SHP77 treated with DMSO at 0.1 percent for 48 hours (cell line): Measurements from ENCODE around the gene DYDC2.
"Not testable (repeated sequence)": the region's sequence is repeated elsewhere in the genome, so short reads cannot be mapped to it uniquely, and the experiment has no call there.

ENCODE experiments used
- DNase-seq: peaks from one replicate; lab custom pipeline; 2025; lab: John Stamatoyannopoulos, UW

The DYDC2 gene

DNA sequence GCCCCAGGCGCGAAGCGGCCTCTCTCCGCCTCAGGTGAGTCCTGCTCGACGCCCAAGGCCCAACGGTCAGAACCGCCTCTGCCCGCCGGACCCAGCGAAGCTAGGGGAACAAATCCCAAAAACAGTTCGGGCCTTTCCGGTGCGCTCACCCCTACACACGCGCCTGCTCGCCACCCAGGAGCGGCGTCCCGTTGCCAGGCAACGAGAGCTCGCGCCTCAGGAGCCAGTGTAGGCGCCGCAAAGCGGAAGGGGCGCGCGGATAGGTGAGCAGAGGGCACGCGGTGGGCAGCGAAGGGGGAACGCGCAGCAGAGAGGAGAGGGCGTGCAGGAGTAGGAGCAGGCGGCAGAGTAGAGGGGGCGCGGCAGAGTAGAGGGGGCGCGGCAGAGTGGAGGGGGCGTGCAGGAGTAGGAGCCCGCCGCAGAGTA is at the start of gene DYDC2, which contains the start of gene DYDC1:
DYDC2 (plus strand) TSS at position 219 of the 426 bp plus-strand sequence. CDS start 5,663 bp downstream, outside the sequence.
DYDC1 (minus strand) TSS at position 193 of the 426 bp plus-strand sequence. CDS start 4,154 bp downstream, outside the sequence.
- DNase-seq, result no peak

GRCh38 chr10:80313523-80313922 is 43.1 kb upstream of the DYDC2 start:
- DNase-seq, result no peak

DNA sequence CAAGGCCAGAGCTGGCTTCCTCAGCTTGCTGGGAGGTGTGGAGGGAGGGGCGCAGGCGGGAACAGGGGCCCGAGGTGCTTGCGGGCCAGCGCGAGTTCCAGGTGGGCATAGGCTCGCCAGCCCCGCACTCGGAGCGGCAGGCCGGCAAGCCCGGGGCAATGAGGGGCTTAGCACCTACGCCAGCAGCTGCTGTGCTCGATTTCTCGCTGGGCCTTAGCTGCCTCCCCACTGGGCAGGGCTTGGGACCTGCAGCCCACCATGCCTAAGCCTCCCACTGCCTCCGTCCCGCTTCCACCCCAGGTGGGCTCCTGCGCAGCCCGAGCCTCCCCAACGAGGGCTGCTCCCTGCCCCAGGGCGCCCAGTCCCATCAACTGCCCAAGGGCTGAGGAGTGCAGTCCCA is 41.2 kb upstream of the DYDC2 start:
- DNase-seq, result no peak

DNA sequence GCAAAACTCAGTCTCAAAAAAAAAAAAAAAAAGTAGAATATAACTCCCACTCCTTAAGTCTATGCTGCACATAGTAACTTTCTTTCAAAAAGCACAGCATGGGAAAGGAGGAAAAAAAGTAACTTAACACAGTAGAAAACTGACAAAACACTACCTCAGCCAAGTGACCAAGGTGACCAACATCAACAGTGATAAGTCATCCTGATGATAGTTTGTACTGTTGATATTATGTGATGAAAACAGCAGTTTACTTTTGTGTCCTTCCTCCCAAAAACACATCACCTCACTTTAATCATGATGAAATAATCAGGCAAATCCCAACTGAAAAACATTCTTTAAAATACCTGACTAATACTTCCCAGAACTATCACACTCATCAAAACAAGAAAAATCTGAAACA is 37.8 kb upstream of the DYDC2 start:
- DNase-seq, result no peak

- DNase-seq, result no peak
Observed at GRCh38 chr10:80319318-80319717, 37.3 kb upstream of the DYDC2 start.

DNA sequence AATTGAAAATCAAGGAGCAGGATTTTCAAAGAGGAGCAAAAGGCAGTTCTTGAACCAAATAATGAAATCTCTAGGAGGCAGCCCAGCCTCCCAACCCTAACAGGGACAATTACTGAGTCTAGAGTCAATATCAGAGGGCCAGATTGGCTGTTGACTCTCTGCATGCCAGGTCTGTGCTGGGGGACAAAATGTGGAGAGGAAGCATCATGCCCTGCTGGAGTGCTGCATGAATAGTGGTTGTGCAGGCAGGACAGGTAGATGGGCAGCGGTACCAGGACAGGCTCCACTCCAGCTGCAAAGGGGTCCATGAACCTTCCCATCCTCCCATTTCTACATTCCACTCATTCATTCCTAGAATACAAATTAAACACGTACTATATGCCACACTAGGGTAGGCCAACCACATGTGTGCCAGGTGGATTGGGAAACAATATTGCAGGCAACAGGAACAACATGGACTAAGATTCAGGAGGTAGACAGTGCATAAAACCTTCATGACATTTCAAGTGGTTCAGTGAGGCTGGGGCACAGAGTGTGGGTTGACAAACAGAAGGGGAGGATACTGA is 36.8 kb upstream of the DYDC2 start:
- DNase-seq, result no peak

- DNase-seq, result no peak
Observed at GRCh38 chr10:80320377-80320776, 36.2 kb upstream of the DYDC2 start.

GRCh38 chr10:80321183-80321582 is 35.4 kb upstream of the DYDC2 start:
- DNase-seq, result no peak

DNA sequence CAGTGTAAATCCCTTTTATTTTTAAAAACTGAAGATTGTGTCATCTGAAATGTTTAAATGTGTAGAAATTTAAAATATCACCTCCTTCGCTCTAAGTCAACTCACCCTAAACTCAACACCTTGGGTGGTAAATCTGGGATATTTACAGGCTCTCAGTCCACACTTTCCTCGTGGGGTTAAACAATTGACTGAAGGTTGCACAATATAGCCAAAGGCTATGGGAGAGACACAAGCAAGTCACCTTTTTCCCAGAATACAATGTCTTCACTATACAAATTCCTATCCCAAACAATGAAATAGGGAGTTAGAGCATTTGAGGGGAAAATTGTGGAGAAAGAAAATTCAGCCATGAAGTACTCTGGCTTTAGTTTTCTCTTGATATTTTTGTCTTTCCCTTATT is 34.4 kb upstream of the DYDC2 start:
- DNase-seq, result no peak

DNA sequence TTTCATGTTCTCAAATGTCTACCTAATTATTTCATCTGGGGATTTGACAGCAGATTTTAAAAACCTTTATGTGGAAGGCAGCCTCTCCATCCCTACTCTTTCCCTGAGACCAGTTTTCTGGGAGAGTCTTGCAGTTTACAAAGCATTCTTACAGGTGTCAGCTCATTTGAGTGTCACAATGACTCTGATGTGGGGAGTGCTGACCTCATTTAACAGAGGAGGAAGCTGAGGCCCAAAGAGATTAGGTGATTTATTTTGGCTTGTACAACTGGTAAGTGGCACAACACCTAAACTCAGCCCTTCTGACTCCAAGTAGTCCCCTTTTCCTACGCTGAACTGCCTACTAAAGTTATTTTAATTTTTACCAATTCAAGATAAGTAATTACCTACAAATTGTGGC is 33.9 kb upstream of the DYDC2 start:
- no peak for DNase-seq

DNA sequence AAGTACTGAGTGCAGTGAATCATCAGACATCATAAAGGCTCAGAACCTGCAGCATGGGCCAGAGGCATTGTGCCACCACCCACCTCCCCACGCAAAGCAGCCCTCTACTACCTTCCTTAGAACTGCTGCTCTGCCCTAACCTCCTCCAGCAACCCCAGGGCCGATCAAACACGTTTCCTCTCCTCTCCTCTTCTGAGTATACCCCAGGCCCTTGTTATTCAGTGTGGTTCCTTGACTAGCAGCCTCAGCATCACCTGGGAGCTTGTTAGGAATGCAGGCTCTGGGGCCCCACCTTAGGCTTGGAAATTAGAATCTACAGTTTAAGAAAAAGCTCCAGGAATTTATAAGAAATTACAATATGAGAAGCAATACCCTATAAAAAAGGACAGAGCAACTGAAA is 33.3 kb upstream of the DYDC2 start:
- no peak for DNase-seq

GRCh38 chr10:80324086-80324485 is 32.5 kb upstream of the DYDC2 start:
- no peak for DNase-seq

DNA sequence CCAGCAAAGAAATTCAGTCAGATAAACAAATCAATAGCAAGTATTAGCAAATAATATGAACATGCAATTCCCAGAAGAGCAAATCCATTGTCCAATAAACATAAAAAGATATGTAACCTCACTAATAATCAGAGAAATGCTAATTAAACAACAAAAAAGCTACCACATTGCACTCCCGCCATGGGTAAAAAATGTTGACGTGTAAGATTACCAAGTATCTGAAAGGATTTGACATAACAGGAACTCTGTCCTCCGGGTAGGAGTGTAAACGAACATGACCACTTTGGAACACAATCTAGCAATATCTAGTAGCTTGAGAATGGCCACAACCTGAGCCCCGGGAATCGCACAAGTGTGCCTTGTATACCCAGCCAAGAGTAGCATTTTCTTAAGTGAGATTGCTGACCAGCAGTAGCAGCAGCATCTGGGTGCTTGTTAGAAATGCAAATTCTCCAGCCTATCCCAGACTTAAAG is 31.7 kb upstream of the DYDC2 start:
- no peak for DNase-seq

DNA sequence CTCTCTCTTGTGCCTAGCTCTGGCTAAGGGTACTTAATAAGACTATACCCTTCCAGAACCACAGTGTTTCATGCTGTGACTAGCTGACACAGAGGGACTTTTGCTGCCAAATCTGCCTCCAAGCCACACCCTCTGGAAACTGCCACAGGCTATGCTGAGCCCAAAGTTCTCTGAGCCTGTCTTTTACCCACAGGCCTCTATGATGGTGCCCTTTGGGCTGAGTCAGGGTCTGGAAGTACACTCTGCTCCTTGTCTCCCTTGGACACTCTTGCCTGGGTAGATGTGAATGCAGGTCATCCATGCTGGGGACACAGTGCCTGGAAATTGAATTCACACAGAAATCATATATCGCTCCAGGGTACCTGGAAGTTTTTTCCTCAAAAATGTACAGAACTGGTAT is 22.6 kb upstream of the DYDC2 start:
- no peak for DNase-seq

GRCh38 chr10:80344276-80344675 is 12.3 kb upstream of the DYDC2 start:
- no peak for DNase-seq

DNA sequence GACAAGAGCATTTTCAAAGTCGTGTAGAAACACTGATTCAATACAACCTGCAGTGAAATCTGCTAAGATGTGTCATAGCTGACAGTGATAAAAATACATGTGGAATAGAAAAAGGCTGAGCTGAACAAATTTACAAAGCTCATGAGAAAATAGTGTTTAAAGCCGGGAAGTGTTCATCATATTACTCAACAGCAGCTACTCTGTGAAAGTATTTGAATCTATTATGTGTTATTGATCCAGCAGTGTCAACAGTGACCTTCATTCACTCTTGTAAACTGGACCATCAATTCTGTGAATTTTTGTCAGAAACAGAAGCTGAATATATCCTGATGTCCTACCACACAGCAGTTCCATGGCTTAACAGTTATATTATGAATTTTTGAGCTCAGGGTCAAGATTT is 11.7 kb upstream of the DYDC2 start:
- DNase-seq, result no peak

DNA sequence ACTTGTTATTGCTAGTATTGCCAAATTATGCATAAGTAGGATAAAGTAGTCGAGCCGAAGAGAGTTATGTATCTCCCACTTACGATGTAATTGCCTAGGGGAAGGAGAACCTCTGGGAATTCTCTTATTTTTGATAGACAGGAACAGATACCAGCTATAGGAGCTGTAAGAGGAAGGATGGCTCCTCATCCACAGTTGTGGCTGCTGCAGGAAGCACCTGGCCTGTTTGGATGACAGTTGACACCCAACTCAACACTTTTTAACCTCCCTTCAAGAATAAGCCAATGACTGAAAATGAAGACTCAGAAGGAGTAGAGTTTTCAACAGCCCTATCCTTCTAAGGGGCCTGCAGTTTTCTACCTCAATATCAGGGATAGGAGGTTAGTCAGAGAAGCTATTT is 6.3 kb upstream of the DYDC2 start:
- DNase-seq, result no peak

DNA sequence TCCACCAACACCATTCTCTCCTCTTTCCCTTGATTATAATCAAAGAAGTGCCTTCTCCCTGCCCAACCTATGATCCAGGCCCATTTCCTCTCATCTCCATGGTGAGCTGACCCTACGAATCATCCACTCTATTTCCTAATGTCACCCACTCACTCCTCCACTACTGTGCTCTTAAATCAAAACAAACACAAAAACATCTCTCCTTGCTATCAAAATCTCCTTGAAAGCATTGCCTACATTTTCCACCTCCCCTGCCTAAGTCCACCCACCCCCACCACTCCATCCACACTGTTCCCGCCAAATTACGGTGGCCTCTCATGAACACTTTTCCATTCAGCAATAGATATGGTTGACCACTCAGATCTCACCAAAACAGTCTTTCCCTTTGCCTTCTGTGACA is 5.4 kb upstream of the DYDC2 start:
- no peak for DNase-seq

DNA sequence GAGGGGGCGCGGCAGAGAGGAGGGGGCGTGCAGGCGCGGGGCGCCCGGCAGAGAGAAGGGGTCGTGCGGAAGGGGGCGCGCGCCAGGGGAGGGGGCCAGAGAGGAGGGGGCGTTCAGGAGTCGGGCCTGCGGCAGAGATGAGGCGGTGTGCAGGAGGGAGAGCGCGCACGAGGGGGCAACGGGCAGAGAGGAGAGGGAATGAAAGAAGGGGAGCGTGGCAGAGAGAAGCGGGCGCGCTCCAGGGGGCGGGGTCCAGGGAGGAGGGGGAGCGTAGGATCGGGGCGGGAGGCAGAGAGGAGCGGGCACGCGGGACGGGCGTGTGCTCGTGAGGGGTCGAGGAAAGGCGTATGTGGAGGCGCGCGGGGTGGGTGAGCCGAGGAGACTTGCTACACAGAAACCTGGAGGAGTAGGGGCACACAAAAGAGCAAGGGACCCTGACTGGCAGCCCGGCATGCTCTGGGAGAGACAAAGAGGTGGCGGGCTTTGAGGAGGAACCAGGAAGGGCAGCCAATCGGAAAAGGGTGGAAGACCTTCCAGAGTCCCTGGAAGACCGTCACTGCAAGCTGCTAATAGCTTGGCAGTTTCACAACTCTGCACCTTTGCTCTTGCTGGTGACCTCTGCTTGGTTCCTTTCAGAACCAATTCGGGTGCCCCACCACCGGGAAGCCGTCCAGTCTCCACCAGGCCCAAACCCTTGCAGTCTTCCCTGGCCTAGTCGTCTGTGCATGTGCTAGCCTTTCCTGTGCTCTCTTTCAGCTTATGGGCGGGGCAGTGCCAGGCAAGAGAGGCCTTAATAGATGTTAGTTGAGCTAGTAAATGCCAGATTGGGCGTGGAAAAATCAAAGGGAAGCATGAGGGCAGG is 639 bp downstream of the DYDC2 start:
- no peak for DNase-seq

DNA sequence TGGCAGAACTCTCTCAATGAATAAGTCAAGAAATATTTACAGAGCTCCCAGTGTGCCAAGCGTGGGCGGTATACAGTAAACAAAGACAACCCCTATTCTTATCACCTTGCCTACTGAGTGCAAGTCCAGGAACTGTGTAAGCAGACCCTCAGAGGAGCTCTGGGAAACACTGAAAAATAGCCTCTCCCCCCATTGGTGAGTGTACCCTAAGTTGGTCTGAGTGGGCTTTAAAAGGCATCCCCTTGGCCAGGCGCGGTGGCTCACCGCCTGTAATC is 1.2 kb downstream of the DYDC2 start:
- DNase-seq, result no peak

DNA sequence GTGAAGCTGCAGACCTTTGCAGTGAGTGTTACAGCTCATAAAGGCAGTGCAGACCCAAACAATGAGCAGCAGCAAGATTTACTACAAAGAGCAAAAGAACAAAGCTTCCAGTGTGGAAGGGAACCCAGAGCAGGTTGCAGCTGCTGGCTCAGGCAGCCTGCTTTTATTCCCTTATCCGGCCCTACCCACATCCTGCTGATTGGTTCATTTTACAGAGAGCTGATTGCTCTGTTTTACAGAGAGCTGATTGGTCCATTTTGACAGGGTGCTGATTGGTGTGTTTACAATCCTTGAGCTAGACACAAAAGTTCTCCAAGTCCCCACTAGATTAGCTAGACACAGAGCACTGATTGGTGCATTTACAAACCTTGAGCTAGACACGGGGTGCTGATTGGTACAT is 2.3 kb downstream of the DYDC2 start:
- DNase-seq, result not testable (repeated sequence)

- no peak for DNase-seq
Observed at GRCh38 chr10:80359644-80360043, 3.1 kb downstream of the DYDC2 start.

DNA sequence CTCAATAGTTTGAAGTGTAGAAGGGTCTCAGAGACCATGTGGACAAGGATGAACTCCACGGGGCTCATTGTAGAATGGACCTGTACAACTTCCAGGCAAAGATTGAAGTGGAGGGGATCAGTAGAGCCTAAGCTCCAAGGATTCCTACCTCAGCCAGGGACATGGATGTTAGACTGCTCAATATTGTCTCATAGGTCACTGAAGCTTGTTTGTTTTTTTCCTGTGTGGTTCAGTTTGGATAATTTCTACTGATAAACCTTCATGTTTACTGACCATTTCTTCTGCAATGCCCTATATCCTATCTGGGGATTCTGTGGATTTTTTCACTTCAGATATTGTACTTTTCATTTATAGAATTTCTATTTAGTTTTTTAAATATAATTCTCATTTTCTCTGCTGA is 8.9 kb downstream of the DYDC2 start:
- DNase-seq, result no peak

DNA sequence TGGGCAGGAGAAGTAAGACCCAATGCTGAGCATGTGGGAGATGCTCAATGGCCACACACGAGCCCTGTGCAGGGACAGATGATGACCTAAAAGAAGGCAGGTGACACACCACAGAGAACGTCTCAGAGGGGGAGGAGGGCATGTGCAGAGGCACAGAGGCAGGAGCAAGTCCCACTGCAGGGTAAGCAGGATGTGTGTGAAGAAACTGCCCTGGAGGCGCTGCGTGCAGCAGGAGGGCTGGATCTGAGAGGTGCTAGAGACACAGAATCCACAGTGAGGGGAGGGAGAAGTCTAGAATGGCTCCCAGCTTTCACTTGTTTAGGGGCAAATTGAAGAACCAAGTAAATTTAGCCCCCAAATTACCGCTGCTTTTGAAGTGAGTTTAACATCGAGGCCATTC is 14.9 kb downstream of the DYDC2 start:
- DNase-seq, result no peak
